Measurements from ENCODE around the gene HIRIP3.
"Not testable (repeated sequence)": the region's sequence is repeated elsewhere in the genome, so short reads cannot be mapped to it uniquely, and the experiment has no call there.

The HIRIP3 gene

GRCh38 chr16:29982560-29983419 lies 12.6 kb downstream of the HIRIP3 start:
- DNase-seq: no peak

- no peak for DNase-seq
Measured at GRCh38 chr16:29978564-29979270, 16.7 kb downstream of the HIRIP3 start.

- DNase-seq: no peak
Measured at GRCh38 chr16:29978081-29978480, 17.3 kb downstream of the HIRIP3 start.

DNA sequence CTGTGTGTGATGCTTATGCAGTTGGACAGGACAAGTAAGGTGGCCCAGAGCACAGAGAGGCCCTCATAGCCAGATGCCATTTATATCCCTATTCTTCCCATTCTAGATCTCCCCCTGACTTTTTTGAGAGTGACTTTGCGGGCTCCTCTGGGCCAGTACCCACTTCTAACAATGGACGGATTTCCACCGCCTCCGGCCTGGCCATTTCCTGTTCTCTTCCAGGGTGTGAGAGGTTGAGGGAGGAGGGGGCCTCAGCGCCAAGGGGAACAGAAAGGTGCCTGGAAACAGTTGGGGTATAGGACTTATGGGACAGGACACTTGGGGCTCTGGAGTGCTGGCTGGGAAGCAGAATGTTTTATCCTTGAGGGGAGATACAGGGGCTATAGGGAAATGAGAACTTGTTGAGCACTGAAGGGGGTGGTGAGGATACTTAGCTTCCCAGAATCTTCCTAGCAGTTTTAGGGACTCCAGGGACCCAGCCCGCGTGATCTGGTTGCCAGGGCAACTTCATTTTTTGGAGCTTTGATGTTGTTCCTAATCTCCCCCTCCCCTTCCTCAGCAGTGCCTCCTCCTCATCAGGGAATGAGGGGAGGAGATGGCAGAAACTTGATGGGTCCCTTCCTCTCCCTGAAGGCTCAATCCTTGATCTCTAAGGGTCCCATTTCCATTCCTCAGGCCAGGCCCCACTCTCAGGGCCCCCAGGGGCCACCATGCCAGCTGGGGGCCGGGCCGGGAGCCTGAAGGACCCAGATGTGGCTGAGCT lies 18.2 kb downstream of the HIRIP3 start:
- DNase-seq: no peak

DNA sequence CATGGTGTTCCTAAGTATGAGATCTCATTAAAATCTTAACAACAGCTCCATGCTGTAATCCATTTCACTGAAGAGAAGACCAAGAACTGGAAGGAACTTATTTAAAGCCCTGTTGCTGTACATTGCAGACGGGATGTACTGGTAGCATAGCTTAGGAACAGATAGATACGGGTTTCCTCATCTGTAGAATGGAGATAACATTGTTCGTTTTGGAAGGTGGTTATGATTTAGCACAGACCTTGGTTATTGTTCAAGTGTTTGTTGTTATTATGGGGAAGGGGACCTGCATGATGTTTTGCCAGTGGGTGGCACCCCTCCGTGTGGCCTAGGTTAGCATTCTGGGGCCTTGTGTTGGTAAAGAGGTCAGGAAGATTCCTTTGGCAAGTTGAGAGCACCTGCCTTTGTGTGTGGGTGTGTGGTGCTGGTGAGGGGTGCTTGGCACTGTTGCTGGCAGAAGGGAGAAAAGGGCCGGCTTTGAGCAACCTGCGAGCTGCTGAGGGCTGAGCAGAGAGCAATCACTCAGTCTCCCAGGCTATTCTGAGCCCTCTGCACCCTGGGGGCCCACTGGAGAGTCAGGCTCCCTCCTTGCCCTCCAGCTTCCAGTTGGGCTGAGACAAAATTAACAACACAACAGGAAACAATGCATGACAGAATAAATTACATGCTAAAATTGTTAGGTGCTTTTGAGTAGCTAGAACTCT lies 19.5 kb downstream of the HIRIP3 start:
- no peak for DNase-seq

GRCh38 chr16:29975134-29975538 lies 20.3 kb downstream of the HIRIP3 start:
- DNase-seq: no peak

- DNase-seq: no peak
Measured at GRCh38 chr16:29974291-29975133, 20.9 kb downstream of the HIRIP3 start.

GRCh38 chr16:29973384-29974246 lies 21.8 kb downstream of the HIRIP3 start, which contains the start of gene TAOK2:
Gene TAOK2 (plus strand): TSS chr16:29973868. CDS start chr16:29977773, 3,905 bp downstream.
- DNase-seq: peak; percentile 99

DNA sequence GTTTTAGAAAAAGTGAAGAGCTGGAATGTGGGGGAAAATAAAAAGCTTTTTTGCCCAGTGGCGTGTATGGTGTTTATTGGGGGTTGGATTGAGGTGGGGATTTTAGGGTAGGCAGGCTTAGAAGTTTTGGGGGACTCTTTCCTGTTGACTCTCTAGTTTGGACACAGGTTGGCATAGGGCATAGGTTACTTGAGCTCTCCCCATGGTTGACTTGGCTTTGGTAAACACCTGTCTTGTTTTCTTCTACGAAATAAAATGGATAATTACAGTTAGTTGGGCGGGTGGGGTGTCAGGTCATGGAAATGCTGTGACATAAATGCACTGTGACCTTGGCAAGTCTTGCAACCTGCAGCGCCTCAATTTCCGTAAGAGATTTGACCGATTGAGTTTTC lies 22.4 kb downstream of the HIRIP3 start:
- DNase-seq: no peak

DNA sequence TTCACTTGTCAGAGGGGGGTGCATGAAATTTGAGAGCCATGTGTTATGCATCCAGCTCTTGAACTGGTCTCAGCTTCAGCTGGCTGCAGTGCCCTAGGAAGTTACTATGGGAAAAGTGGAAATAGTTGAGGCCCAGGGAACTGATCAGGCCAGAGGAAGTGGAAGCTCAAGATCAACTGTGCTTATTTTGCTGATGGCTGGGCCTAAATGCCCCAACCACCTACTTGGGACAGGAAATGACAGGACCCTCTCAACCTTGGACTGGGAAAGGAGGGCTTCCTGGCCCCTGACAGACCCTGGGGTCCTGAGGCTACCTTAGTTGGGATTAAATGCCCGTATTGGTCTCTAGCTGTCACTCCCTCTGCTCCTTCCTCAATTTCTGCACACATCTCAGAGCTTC lies 22.9 kb downstream of the HIRIP3 start:
- DNase-seq: no peak

DNA sequence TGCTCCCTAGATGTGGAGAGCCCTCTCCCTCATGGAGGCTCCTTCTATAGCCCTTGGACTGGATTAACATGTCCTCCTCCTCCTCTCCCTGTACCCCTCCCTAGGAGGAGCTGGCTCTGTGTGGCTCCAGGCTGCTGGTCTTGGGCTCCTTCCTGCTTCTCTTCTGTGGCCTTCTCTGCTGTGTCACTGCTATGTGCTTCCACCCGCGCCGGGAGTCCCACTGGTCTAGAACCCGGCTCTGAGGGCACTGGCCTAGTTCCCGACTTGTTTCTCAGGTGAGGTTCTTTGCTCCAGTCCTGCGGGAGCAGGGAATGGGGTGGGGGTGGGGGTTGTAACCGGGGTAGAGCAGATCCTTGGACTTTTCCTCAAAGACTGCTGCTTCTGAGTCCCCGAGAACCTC lies 24.1 kb downstream of the HIRIP3 start:
- no peak for DNase-seq

GRCh38 chr16:29968205-29968604 lies 27.2 kb downstream of the HIRIP3 start:
- no peak for DNase-seq

DNA sequence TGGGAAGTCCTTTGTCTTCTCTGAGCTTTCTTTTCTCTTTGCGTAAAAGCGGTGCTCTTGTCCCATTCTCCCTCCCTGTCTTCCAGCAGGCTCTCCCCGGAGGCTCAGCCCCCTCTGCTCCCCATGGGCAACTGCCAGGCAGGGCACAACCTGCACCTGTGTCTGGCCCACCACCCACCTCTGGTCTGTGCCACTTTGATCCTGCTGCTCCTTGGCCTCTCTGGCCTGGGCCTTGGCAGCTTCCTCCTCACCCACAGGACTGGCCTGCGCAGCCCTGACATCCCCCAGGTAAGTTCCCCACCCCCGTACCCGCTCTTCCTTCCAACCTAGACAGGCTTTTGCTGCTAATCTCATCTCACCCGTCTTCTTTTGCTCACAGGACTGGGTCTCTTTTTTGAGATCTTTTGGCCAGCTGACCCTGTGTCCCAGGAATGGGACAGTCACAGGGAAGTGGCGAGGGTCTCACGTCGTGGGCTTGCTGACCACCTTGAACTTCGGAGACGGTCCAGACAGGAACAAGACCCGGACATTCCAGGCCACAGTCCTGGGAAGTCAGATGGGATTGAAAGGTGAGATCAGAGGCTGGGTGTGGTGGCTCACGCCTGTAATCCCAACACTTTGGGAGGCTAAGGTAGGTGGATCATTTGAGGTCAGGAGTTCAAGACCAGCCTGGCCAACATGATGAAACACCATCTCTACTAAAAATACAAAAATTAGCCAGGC lies 32.2 kb downstream of the HIRIP3 start:
- DNase-seq: no peak

GRCh38 chr16:29962344-29962994 lies 32.9 kb downstream of the HIRIP3 start:
- DNase-seq: no peak

DNA sequence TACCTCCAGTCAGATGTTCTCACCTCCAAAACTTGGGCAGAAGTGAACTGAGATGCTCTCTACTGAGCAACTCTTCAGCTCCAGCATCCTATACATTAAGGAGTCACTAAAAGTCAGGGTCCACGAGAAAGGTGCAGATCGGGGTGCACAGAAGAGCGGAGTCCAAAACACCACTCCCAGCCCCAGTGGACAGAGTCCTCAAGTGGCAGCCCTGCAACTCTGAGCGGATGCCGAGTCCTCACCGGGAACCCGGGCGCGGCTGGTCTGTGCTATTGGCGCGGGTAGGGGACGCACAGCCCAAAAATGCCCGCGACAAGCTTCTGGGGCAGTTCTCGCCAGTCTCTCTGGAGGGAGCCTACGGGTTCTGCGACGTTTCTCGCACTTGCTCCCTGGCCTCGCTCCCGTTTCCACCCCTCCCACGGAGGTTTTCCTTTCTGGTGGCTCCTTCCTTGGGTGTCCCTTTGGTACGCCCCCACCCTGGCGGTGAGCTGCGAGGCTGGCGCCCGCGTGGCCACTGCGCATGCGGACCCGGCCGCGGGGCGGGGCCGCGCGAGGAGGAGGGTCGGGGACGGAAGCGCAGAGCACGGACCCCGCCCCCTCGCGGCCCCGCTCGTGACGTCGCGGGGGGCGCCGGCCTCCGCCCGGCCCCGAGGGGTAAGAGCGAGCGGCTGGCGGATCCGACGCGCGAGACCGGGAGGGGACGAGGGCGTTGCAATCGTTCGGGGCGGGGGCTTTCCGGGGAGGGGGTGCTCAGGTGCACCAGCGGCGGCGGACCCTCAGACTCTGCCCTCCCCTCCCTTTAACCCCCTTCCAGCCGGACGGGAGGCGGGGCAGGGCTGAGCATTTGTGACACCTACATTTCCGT lies 33.7 kb downstream of the HIRIP3 start, which contains the start of gene TMEM219:
TMEM219 (plus strand) TSS at position 601 of the 865 bp plus-strand sequence. CDS start 1,065 bp downstream, outside the sequence.
- DNase-seq: peak; percentile 89

- DNase-seq: no peak
Measured at GRCh38 chr16:29961127-29961478, 34.3 kb downstream of the HIRIP3 start.

DNA sequence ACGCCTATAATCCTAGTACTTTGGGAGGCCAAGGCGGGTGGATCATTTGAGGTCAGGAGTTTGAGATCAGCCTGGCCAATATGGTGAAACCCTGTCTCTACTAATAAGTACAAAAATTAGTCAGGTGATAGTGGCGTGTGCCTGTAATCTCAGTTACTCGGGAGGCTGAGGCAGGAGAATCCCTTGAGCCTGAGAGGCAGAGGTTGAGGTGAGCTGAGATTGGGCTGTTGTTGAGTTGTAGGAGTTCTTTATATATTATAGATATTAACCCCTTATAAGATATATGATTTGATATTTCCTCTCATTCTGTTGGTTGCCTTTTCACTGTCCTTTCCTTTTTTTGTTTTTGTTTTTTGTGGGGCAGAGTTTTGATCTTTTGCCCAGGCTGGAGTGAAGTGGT lies 35.6 kb downstream of the HIRIP3 start:
- DNase-seq: not testable (repeated sequence)

DNA sequence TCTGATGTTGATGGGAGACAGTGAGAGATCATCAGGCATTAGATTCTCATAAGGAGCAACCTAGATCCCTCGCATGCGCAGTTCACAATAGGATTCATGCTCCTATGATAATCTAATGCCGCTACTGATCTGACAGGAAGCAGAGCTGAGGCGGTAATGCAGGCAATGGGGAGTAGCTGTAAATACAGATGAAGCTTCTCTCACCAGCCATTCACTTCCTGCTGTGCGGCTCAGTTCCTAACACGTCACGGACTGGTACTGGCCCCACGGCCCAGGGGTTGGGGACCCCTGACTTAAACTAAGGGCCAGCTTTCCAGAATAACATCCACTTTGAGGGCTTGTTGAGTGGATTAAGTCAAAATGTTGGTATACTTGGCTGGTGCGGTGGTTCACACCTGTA lies 36.1 kb downstream of the HIRIP3 start:
- no peak for DNase-seq
